Activated B cell treated with CpG ODN at 0.5 μM for 24 hours (primary cell): ENCODE measurements around the gene MTM1. TPM values are rescaled to one million over a fixed set of nuclear protein-coding genes. Genes with fewer than 3 reads are reported as not detected.

Experiments used
- ATAC-seq: fragments of 200-7000 bp; cut with Tn5 transposase; one replicate; pipeline ENCODE4 v1.10.0; 2021; ENCODE audit warnings: low read depth, mild to moderate bottlenecking, moderate library complexity
- CTCF ChIA-PET: fragments of 350-600 bp; sonication (Branson Sonifier 250); formaldehyde crosslinking; loops from one replicate; lab custom pipeline; 2021; ENCODE audit warnings: antibody characterized with exemption; lab: Charles Lee
- POLR2A ChIA-PET: fragments of 350-600 bp; sonication (Branson Sonifier 250); formaldehyde crosslinking; loops from one replicate; lab custom pipeline; 2021; ENCODE audit warnings: antibody characterized with exemption; lab: Charles Lee
- DNase-seq: peaks from one replicate; pipeline ENCODE4 v3.0.0; 2022
- H3K27ac Mint-ChIP-seq: one replicate; pipeline ENCODE4 v1.8.0; 2020; ENCODE audit warnings: mixed read lengths
- H3K27me3 Mint-ChIP-seq: one replicate; pipeline ENCODE4 v1.8.0; 2021; ENCODE audit warnings: mixed read lengths
- H3K36me3 Mint-ChIP-seq: one replicate; pipeline ENCODE4 v1.8.0; 2021; ENCODE audit warnings: low read depth, mixed read lengths
- H3K4me1 Mint-ChIP-seq: one replicate; pipeline ENCODE4 v1.8.0; 2021; ENCODE audit warnings: mixed read lengths
- H3K4me3 Mint-ChIP-seq: one replicate; pipeline ENCODE4 v1.8.0; 2020; ENCODE audit warnings: mild to moderate bottlenecking, mixed read lengths
- H3K9me3 Mint-ChIP-seq: one replicate; pipeline ENCODE4 v1.8.0; 2020; ENCODE audit warnings: mixed read lengths
- intact Hi-C: fragments of 100-400 bp; cut with micrococcal nuclease; formaldehyde crosslinking; loops from one replicate; pipeline ENCODE4 v1.15.1; 2024
- total RNA-seq: library from RNA; stranded (reverse); gene quantifications from 2 replicates; pipeline ENCODE4 v1.2.3, GENCODE V29; 2022
- TF ChIP-seq, protein P1 (sequence below): fragments of 200-600 bp; IDR thresholded peaks from one replicate; pipeline ENCODE4 v1.8.0; 2022; ENCODE audit warnings: antibody characterized with exemption, mild to moderate bottlenecking

The MTM1 gene
- total RNA-seq, 1 donor from 2014 or later = 24.4 TPM

GRCh38 chrX:150527108-150527507, 41.3 kb upstream of the MTM1 start:
- no peak for DNase-seq
- ChIA-PET CTCF (no interaction called here), POLR2A (no interaction called here)
- no peaks in the 10 kb centered on the region for H3K4me1 Mint-ChIP-seq
- H3K27ac Mint-ChIP-seq = no peak overlapping the region
- H3K36me3 Mint-ChIP-seq = no peaks in the 10 kb centered on the region
- H3K4me3 Mint-ChIP-seq = no peak overlapping the region
- TF ChIP-seq, protein P1, sequence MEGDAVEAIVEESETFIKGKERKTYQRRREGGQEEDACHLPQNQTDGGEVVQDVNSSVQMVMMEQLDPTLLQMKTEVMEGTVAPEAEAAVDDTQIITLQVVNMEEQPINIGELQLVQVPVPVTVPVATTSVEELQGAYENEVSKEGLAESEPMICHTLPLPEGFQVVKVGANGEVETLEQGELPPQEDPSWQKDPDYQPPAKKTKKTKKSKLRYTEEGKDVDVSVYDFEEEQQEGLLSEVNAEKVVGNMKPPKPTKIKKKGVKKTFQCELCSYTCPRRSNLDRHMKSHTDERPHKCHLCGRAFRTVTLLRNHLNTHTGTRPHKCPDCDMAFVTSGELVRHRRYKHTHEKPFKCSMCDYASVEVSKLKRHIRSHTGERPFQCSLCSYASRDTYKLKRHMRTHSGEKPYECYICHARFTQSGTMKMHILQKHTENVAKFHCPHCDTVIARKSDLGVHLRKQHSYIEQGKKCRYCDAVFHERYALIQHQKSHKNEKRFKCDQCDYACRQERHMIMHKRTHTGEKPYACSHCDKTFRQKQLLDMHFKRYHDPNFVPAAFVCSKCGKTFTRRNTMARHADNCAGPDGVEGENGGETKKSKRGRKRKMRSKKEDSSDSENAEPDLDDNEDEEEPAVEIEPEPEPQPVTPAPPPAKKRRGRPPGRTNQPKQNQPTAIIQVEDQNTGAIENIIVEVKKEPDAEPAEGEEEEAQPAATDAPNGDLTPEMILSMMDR = no peak
- H3K9me3 Mint-ChIP-seq = no peaks in the 10 kb centered on the region
- no peak for ATAC-seq
- H3K27me3 Mint-ChIP-seq = no peaks in the 10 kb centered on the region
- intact Hi-C loops = loop anchor here (10.0 kb wide), 1 partner anchor 58 kb away; no protein-coding TSS in a partner anchor

DNA sequence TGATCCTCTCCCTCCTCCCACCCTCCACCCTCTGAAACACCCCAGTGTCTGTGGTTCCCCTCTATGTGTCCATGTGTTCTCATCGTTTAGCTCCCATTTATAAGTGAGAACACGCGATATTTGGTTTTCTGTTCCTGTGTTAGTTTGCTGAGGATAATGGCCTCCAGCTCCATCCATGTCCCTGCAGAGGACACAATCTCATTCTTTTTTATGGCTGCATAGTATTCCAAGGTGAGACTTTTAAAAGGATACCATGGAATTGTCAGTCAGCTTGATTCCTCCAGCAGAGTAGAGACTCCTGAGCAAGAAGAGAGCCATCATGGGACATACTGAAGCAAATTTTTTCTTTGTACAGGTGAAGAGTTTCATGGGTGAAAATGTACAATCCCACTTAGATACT, 38.8 kb upstream of the MTM1 start:
- no peak for DNase-seq
- no peak overlapping the region for H3K4me3 Mint-ChIP-seq
- H3K36me3 Mint-ChIP-seq = no peaks in the 10 kb centered on the region
- intact Hi-C loops = loop anchor here (10.0 kb wide), 1 partner anchor 55 kb away; no protein-coding TSS in a partner anchor
- no peak overlapping the region for H3K27ac Mint-ChIP-seq
- H3K27me3 Mint-ChIP-seq = no peaks in the 10 kb centered on the region
- peaks cover 5% of the 10 kb centered on the region for H3K9me3 Mint-ChIP-seq
- POLR2A ChIA-PET = no interaction called here
- no peak for ATAC-seq
- H3K4me1 Mint-ChIP-seq = no peaks in the 10 kb centered on the region
- TF ChIP-seq, protein P1 = no peak
- CTCF ChIA-PET = no interaction called here

DNA sequence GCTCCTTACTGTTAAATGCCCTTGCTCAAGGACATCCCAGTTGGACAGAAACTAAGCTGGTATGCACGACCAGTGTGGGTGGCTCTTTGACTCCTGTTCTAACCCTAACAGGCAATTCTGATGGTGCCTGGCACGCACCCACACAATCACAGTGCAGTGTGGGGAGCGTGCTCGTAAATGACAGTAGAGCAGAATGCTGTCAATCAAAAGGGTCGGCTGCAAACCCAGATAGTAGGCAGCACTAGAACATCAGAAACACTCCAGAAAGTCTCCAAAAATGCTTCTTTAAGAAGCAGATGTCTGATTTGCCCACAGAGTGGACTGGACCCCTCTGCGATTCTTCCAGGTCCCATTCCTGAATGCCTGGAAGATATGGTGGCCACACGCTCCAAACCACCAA, 37.6 kb upstream of the MTM1 start:
- peaks cover 6% of the 10 kb centered on the region for H3K9me3 Mint-ChIP-seq
- H3K27me3 Mint-ChIP-seq = no peaks in the 10 kb centered on the region
- TF ChIP-seq, protein P1 = no peak
- H3K27ac Mint-ChIP-seq = no peak overlapping the region
- intact Hi-C loops = no loop called here
- POLR2A ChIA-PET = no interaction called here
- DNase-seq (no peak), ATAC-seq (no peak)
- H3K4me3 Mint-ChIP-seq = no peak overlapping the region
- H3K36me3 Mint-ChIP-seq = no peaks in the 10 kb centered on the region
- H3K4me1 Mint-ChIP-seq = no peaks in the 10 kb centered on the region
- CTCF ChIA-PET = no interaction called here

DNA sequence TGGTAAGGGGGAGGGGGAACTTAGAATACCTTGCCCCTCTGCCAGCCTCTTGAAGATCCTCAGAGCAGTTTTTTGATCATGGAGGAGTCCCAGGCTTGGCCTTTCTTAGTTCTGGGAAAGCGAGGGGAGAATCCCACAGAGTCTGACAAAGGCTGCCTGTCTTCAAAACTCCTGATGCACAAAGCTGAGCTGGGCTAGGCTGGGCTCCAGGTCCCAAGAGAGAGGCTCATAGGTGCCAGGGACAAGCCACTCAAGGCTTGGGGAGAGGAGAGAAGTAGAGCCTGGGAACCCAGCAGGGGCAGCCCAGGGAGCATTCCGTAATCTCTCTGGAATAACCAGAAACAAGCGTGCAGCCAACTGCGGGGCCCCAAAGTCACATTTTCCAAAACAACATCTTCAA, 37.0 kb upstream of the MTM1 start:
- ChIA-PET CTCF (no interaction called here), POLR2A (no interaction called here)
- TF ChIP-seq, protein P1 = no peak
- Mint-ChIP-seq H3K27ac (no peak overlapping the region), H3K9me3 (peaks cover 6% of the 10 kb centered on the region), H3K36me3 (no peaks in the 10 kb centered on the region), H3K4me3 (no peak overlapping the region), H3K27me3 (no peaks in the 10 kb centered on the region), H3K4me1 (no peaks in the 10 kb centered on the region)
- intact Hi-C loops = no loop called here
- no peak for ATAC-seq
- no peak for DNase-seq

GRCh38 chrX:150533863-150534262, 34.6 kb upstream of the MTM1 start:
- intact Hi-C loops = no loop called here
- ATAC-seq (no peak), DNase-seq (no peak)
- Mint-ChIP-seq H3K4me3 (no peak overlapping the region), H3K27ac (no peak overlapping the region), H3K36me3 (no peaks in the 10 kb centered on the region), H3K27me3 (no peaks in the 10 kb centered on the region), H3K4me1 (no peaks in the 10 kb centered on the region), H3K9me3 (peaks cover 6% of the 10 kb centered on the region)
- CTCF ChIA-PET = no interaction called here
- TF ChIP-seq, protein P1 = no peak
- POLR2A ChIA-PET = no interaction called here
